ENCODE measurements around the gene PRDM16. TPM values are rescaled to one million over a fixed set of nuclear protein-coding genes. Genes with fewer than 3 reads are reported as not detected.

Gene PRDM16
- total and polyA plus RNA-seq, 2 experiments from 2014 or later = 0.14 to 0.16 TPM

GRCh38 chr1:3030663-3031381 lies 38.2 kb upstream of the PRDM16 start (continued):
- no peak for TF ChIP-seq ZNF331 (CRISPR knock-in tag; IDR thresholded peaks at IDR 0.05; ENCODE audit: low read depth)
- no peak for TF ChIP-seq STAT1 (IDR thresholded peaks at IDR 0.05; ENCODE audit: unreplicated experiment)
- no peak for TF ChIP-seq REST (IDR thresholded peaks at IDR 0.05; ENCODE audit: unreplicated experiment)
- TF ChIP-seq JUNB (IDR thresholded peaks at IDR 0.05; ENCODE audit: unreplicated experiment) = no peak
- no peak for TF ChIP-seq POLR2AphosphoS5 (IDR thresholded peaks at IDR 0.05; ENCODE audit: low read depth)
- no peak for TF ChIP-seq CREB1 (CRISPR knock-in tag; IDR thresholded peaks at IDR 0.05; ENCODE audit: low read depth)
- no peak for TF ChIP-seq CTCF (conservative IDR thresholded peaks at IDR 0.05; ENCODE audit: low read depth in 2 of 2)

DNA sequence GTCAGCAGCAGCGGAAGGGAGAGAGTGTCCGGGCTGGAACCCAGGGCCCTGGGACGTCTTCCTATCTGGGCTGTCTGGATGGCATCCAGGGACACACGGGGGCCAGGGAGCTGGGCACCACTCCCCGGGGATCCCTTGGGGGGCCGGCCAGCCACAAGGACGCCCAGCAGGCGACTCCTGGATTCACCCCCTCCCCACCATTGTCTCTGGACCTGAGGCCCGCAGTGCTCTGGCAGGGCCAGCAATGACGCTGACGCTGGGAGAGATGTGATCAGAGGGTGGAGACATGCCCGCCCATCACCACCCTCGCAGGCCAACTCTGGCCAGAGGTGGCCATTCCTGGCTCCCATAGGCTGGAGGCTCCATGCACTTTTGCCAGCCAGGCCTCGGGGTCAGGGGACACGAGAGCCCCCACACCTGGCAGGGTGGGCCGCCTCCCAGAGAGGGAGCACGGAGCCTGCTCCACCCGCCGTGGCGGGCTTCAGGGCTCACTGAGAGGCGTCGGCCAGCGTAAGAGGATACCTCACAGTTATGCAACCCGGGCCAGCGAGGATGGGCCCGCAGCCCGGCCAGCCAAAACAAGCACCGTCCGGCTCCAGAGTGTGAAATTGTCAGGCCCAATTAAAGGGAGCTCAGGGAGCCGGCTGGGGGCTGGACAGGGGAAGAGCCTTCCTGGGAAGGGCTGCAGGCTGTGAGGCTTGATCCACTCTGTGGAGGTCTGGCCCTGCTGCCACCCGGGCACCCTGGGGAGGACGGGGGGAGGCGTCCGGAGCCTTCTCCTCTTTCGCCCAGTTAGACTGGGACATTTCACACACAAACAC lies 37.4 kb upstream of the PRDM16 start:
- no peak overlapping the region for H3K27ac ChIP-seq (ENCODE audit: low read depth)
- ATAC-seq = no peak; the same call in 2 of the 3 replicates
- H3K27ac Mint-ChIP-seq = no peak overlapping the region
- no peak overlapping the region for H3K4me3 ChIP-seq
- DNase-seq (ENCODE audit: low spot score) = no peak
- H2AFZ ChIP-seq = no peak overlapping the region
- H3K27me3 ChIP-seq (ENCODE audit: insufficient read depth) = no peaks in the 10 kb centered on the region
- H3K4me2 ChIP-seq = no peak overlapping the region
- peaks cover 10% of the 10 kb centered on the region for H3K27me3 Mint-ChIP-seq (ENCODE audit: insufficient read depth, low read depth, poor library complexity)
- H3K9me2 ChIP-seq (ENCODE audit: insufficient read depth) = no peaks in the 10 kb centered on the region
- no peaks in the 10 kb centered on the region for H3K79me2 ChIP-seq (replicated peaks; ENCODE audit: insufficient read depth)
- H3K36me3 Mint-ChIP-seq (ENCODE audit: low read depth) = no peaks in the 10 kb centered on the region
- no peaks in the 10 kb centered on the region for H3F3A ChIP-seq (replicated peaks; ENCODE audit: low read depth)
- H3K4me3 Mint-ChIP-seq = no peak overlapping the region
- no peaks in the 10 kb centered on the region for H3K4me1 ChIP-seq (ENCODE audit: insufficient read depth)
- H3K4me1 Mint-ChIP-seq = peaks cover 2% of the 10 kb centered on the region; the same call in 1 of the 3 replicates
- H3K36me3 ChIP-seq (ENCODE audit: insufficient read depth) = no peaks in the 10 kb centered on the region
- H4K20me1 ChIP-seq (replicated peaks; ENCODE audit: insufficient read depth) = no peaks in the 10 kb centered on the region
- no peaks in the 10 kb centered on the region for H3K9me3 Mint-ChIP-seq
- TF ChIP-seq ZNF114 (CRISPR knock-in tag; IDR thresholded peaks at IDR 0.05) (no peak), REST (IDR thresholded peaks at IDR 0.05; ENCODE audit: unreplicated experiment) (no peak), POLR2AphosphoS5 (IDR thresholded peaks at IDR 0.05; ENCODE audit: low read depth) (no peak), CREB1 (CRISPR knock-in tag; IDR thresholded peaks at IDR 0.05; ENCODE audit: low read depth) (no peak), EZH2phosphoT487 (IDR thresholded peaks at IDR 0.05; ENCODE audit: unreplicated experiment) (no peak)

Measured in GM23338 (cell line).